H54 (cell line): ENCODE measurements around the gene SORCS3.

Experiments
- DNase-seq: peaks from one replicate; pipeline ENCODE4 v3.0.0; 2011; ENCODE audit warnings: low spot score, mixed read lengths; ENCODE audit not compliant: insufficient read length
- FAIRE-seq: peaks from 3 replicates; lab custom pipeline; 2011; peaks lifted over from hg19 to GRCh38; lab: Jason Lieb, UNC
- POLR2A ChIP-seq: IDR thresholded peaks from 2 replicates; pipeline ENCODE4 v1.6.1; 2011; ENCODE audit warnings: low read depth, mild to moderate bottlenecking, low read length

SORCS3 gene

DNA sequence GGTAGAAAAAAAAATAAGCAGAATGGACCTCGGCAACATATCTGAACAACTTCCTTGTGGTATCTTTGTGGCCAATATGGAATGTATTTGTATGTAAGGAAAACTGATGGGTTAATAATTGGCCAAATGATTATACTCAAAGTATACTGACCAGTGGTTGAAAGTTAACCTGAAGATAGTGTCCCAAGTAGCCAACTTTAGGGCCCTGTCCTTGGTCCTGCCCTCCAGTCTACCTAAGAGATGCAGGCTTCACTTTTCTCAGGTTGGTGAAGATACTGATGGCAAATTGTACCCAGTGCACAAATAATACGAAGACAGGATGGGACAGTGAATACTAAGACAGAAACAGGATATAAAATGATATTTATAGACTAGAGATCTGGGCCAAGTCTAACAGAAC, 109.2 kb downstream of the SORCS3 start:
- TF ChIP-seq POLR2A = no peak
- no peak for FAIRE-seq
- DNase-seq = no peak

- DNase-seq = no peak
- no peak for TF ChIP-seq POLR2A
- no peak for FAIRE-seq
Measured at GRCh38 chr10:104762793-104763192, 121.7 kb downstream of the SORCS3 start.

GRCh38 chr10:104766341-104766740, 125.3 kb downstream of the SORCS3 start:
- FAIRE-seq (no peak), DNase-seq (no peak)
- no peak for TF ChIP-seq POLR2A

DNA sequence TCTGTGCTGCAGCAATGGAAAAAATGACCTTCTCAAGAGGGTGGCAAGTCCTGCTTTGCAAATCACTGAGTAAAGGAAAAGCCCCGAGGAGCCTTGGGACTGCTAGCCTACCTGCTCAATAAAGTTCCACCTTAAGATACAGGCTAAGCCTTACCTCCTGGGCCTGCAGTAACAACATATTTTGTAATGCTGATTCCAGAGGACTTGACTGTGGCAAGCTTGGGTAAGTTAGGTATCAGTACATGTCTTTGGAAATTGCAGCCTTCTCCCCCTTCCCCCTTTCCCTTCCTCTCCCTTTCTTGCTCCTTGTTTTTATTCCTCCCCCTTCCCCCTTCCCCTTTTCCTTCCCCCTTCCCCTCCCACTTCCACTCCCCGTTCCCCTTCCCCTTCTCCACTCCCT, 126.2 kb downstream of the SORCS3 start:
- FAIRE-seq = no peak
- no peak for DNase-seq
- no peak for TF ChIP-seq POLR2A

DNA sequence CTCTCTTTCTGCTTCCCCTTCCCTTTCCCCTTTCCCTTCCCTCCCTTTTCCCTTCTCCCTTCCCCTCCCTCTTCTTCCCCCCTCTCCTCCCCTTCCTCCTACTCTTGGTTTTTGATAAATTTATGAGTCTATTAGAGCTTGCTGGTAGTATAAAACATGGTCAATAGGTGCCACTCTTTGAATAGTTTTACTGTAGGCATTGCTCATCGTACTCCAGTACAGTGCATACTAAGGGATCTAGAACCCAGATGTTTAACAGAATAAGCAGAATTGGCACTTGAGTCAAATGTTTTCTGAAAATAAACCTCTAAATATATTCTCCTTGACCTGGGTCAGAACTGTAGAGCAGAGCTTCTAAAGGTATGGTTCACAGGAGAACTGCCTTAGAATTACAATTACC, 126.7 kb downstream of the SORCS3 start:
- no peak for DNase-seq
- no peak for TF ChIP-seq POLR2A
- FAIRE-seq = no peak

- no peak for FAIRE-seq
- TF ChIP-seq POLR2A = no peak
- no peak for DNase-seq
Measured at GRCh38 chr10:104773105-104773504, 132.0 kb downstream of the SORCS3 start.

DNA sequence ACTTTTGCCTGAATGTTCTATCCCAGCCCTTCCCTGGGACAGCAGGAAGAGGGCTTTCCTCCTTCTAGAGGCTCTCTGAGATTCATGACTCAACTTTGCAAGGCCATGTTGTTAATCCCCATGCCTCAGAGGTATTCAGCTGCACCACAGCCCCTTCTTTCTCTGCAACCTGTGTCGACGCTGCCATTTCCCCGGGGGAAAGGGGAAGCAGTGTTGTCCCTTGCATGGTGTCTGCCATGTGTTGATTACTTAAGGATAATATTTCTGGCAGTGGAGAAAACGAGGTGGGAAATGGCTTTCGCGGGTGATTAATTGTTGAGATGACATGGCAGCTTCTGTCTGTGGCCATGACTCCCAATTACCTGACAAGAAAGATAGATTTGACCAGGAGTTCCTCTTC, 133.1 kb downstream of the SORCS3 start:
- DNase-seq (no peak), FAIRE-seq (no peak)
- TF ChIP-seq POLR2A = no peak

DNA sequence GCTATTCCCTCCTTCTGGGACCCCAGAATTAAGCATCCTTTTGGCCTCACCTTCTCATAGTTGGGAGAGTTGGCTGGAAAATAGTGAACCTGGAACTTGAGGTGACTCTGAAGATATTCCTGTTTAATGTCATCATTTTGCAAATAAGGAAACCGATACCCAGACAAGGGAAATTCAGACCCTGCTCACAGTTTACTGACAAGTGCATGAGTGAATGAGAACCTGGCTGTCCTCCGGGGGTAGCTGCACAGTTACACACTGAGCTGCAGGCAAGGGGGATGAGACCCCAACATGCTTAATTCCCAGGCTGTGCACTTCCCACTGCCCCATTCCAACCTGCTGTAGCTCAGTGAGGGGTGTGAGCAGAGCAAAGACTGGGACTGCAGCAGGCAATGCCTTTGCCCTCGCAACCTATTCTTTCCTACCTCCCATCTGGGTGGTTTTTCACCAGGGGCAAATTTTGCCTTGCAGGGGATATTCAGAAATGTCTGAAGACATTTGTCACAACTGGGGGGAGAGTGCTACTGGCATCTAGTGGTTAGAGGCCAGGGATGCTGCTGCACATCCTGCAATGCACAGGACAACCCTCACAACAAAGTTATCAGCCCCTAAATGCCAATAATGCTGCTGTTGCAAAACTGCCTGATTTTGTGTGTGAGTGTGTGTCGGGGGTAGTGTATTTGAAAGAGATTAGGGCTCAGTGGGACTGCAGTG, 136.2 kb downstream of the SORCS3 start:
- DNase-seq (no peak), FAIRE-seq (no peak)
- TF ChIP-seq POLR2A = no peak

- DNase-seq (no peak), FAIRE-seq (no peak)
- no peak for TF ChIP-seq POLR2A
Measured at GRCh38 chr10:104778371-104778770, 137.3 kb downstream of the SORCS3 start.

- FAIRE-seq = no peak
- TF ChIP-seq POLR2A = no peak
Measured at GRCh38 chr10:104779701-104780100, 138.6 kb downstream of the SORCS3 start.

GRCh38 chr10:104780165-104780564, 139.1 kb downstream of the SORCS3 start:
- no peak for FAIRE-seq
- no peak for DNase-seq
- no peak for TF ChIP-seq POLR2A

More at GRCh38 chr10:104779701-104780100, 138.6 kb downstream of the SORCS3 start:
- no peak for DNase-seq

DNA sequence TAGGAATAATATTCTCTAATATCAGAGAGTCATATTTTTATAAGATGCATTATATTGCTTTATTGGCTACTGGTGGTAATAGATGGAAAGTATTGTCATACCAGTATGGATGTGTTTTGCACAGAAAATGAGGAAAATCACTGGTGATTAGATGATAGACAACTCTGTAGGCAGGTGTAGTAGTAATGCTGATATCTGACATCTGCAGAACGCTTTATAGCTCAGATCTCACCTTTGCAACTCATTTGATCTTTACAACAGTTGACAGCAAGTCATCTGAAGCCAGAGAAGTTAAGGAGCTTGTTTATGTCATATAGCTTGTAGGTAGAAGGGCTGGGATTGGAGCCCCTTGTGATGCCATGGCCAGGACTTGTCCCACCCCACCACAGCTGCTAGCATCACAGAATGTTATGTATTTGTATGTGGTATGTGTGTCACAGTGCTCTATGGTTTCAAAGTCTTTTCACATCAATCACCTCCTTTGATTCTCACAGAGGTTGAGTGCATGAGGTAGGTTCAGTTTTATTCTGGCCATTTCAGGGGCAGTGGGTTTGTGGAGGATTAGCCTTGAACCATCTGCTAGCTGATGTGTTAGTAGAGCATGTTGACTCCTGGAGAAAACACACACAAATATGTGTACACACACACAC, 140.0 kb downstream of the SORCS3 start:
- FAIRE-seq (no peak), DNase-seq (no peak)
- TF ChIP-seq POLR2A = no peak

DNA sequence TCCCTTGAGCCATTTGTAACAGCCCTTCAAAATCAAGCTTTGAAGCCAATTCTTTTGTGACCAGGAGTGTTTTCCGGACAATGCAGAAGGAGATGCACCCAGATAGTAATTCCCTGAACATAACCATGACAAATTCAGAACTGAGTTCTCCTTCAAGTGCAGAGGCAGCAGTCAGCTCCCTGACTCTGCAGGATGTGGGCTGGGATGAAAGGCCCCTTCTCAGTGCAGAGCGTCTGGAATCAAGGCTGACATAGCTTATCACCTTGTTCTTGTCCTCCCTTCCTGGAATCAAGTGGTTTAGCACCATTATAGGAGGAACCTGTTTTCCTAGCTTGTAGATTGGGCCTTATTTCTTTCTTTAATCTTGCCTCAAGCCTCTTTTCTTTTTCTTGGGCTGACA, 143.4 kb downstream of the SORCS3 start:
- no peak for FAIRE-seq
- DNase-seq = no peak
- no peak for TF ChIP-seq POLR2A

- no peak for TF ChIP-seq POLR2A
- no peak for FAIRE-seq
- no peak for DNase-seq
Measured at GRCh38 chr10:104791471-104791870, 150.4 kb downstream of the SORCS3 start.

- FAIRE-seq (no peak), DNase-seq (no peak)
- no peak for TF ChIP-seq POLR2A
Measured at GRCh38 chr10:104795411-104795810, 154.3 kb downstream of the SORCS3 start.
